K562 (cell line): Measurements from ENCODE around the gene CCDC127. TPM values are rescaled to one million over a fixed set of nuclear protein-coding genes. Genes with fewer than 3 reads are reported as not detected.

ENCODE experiments used
- ATAC-seq: fragments of 200-7000 bp; cut with Tn5 transposase; 3 replicates; pipeline ENCODE4 v1.9.1; 2020; ENCODE audit warnings: moderate library complexity
- BruUV-seq: library from RNA; stranded (reverse); fragments of 400-500 nt; replicated peaks from 2 replicates; lab custom pipeline; 2021; lab: Mats Ljungman, UMichigan
- CTCF ChIA-PET: fragments of 300-600 bp; formaldehyde crosslinking; extraction: SDS; loops from one replicate; lab custom pipeline; 2021; ENCODE audit warnings: low intra/inter-chr PET ratio; lab: Yijun Ruan, JAX
- POLR2A ChIA-PET: fragments of 300-600, 350-650 bp; sonication (Branson Sonifier 250); formaldehyde crosslinking; extraction: SDS; loops from one replicate; lab custom pipeline; 2021; ENCODE audit warnings: antibody characterized with exemption, inconsistent platforms; lab: Yijun Ruan, JAX
- DNase-seq, 4 experiments: peaks; one replicate each; pipeline versions ENCODE4 v3.0.0 to v3.0.0-alpha.2; 2011 to 2018; ENCODE audit warnings: low spot score in 3 of 4, mixed read lengths in 3 of 4; ENCODE audit errors: extremely low read depth in 1 of 4
- FAIRE-seq: peaks from 2 replicates; lab custom pipeline; 2011; peaks lifted over from hg19 to GRCh38; lab: Jason Lieb, UNC
- H2AFZ ChIP-seq: 2 replicates; pipeline ENCODE4 v1.6.0; 2011; ENCODE audit warnings: low read depth, low read length, control low read depth, inconsistent platforms
- H3K27ac ChIP-seq: fragments of 200-600 bp; 3 replicates; pipeline ENCODE4 v1.8.0; 2011; ENCODE audit warnings: low read depth, mild to moderate bottlenecking, control low read depth, inconsistent platforms, low read length, moderate library complexity, mixed read lengths; ENCODE audit errors: extremely low read depth
- H3K27me3 ChIP-seq, 2 experiments: fragments of 300-600 bp in 1 of 2; 2 replicates in 1 of 2; 3 replicates in 1 of 2; pipeline versions ENCODE4 v1.6.0 to v1.8.0; 2011; ENCODE audit warnings: inconsistent platforms in 2 of 2, low read length in 2 of 2, mild to moderate bottlenecking in 1 of 2, mixed read lengths in 1 of 2, moderate library complexity in 1 of 2; ENCODE audit not compliant: control insufficient read depth in 2 of 2, insufficient read depth in 2 of 2
- H3K36me3 ChIP-seq: fragments of 300-600 bp; 3 replicates; pipeline ENCODE4 v1.8.0; 2011; ENCODE audit warnings: mild to moderate bottlenecking, low read length, inconsistent platforms; ENCODE audit not compliant: control insufficient read depth, insufficient read depth
- H3K4me1 ChIP-seq, 2 experiments: fragments of 200-600 bp in 1 of 2; replicated peaks in 1 of 2; 2 replicates in 1 of 2; 3 replicates in 1 of 2; pipeline versions ENCODE4 v1.5.1 to v1.8.0; 2011; ENCODE audit warnings: inconsistent platforms in 2 of 2, low read length in 2 of 2, mild to moderate bottlenecking in 1 of 2, mixed read lengths in 1 of 2, moderate library complexity in 1 of 2; ENCODE audit not compliant: control insufficient read depth in 2 of 2, insufficient read depth in 2 of 2
- H3K4me2 ChIP-seq: 2 replicates; pipeline ENCODE4 v1.6.1; 2011; ENCODE audit warnings: low read length, control low read depth, inconsistent platforms, mixed read lengths; ENCODE audit not compliant: insufficient read depth
- H3K4me3 ChIP-seq: fragments of 200-600 bp; sonication (generic), shearing (Covaris generic); 2 replicates; pipeline ENCODE4 v1.5.1; 2016; ENCODE audit warnings: control low read depth, inconsistent platforms
- H3K79me2 ChIP-seq: fragments of 200-600 bp; 3 replicates; pipeline ENCODE4 v1.8.0; 2011; ENCODE audit warnings: low read length, inconsistent platforms; ENCODE audit not compliant: control insufficient read depth, insufficient read depth
- H3K9ac ChIP-seq, 2 experiments: 2 replicates each; pipeline versions ENCODE4 v1.6.0 to v1.6.1; 2011; ENCODE audit warnings: low read depth in 2 of 2, low read length in 2 of 2, control low read depth in 1 of 2, inconsistent platforms in 1 of 2, mild to moderate bottlenecking in 1 of 2, mixed read lengths in 1 of 2; ENCODE audit not compliant: insufficient read depth in 1 of 2
- H3K9me1 ChIP-seq: one replicate; pipeline ENCODE4 v1.6.0; 2011; ENCODE audit warnings: inconsistent platforms, mild to moderate bottlenecking, low read length, moderate library complexity; ENCODE audit not compliant: control insufficient read depth, insufficient read depth
- H3K9me3 ChIP-seq: replicated peaks from 2 replicates; pipeline ENCODE4 v1.5.1; 2011; ENCODE audit warnings: low read depth, low read length, inconsistent platforms; ENCODE audit not compliant: control insufficient read depth, insufficient read depth
- H4K20me1 ChIP-seq: replicated peaks from 2 replicates; pipeline ENCODE4 v1.6.1; 2011; ENCODE audit warnings: low read length, inconsistent platforms, mixed read lengths; ENCODE audit not compliant: control insufficient read depth, insufficient read depth
- FOXK2 ChIP-seq, 2 experiments: fragments of 450-650 bp; IDR thresholded peaks in 1 of 2; conservative IDR thresholded peaks in 1 of 2; 2 replicates each; pipeline ENCODE4 v1.6.1; 2016; ENCODE audit warnings: low read depth in 2 of 2, mild to moderate bottlenecking in 1 of 2
- KAT7 ChIP-seq: sonication (generic); formaldehyde crosslinking; IDR thresholded peaks from 2 replicates; pipeline ENCODE4 v1.8.0; 2022; ENCODE audit warnings: missing genetic modification reagents, mild to moderate bottlenecking, borderline replicate concordance
- MITF ChIP-seq: IDR thresholded peaks from 2 replicates; pipeline ENCODE4 v1.6.1; 2014; ENCODE audit warnings: antibody characterized with exemption
- SIRT6 ChIP-seq: IDR thresholded peaks from one replicate; pipeline ENCODE4 v1.6.1; 2012; ENCODE audit warnings: low read depth, mild to moderate bottlenecking, control low read depth, inconsistent platforms, low read length, moderate library complexity
- VEZF1 ChIP-seq: fragments of 200-800 bp; sonication (Bioruptor generic); IDR thresholded peaks from 2 replicates; pipeline ENCODE4 v1.6.1; 2017; ENCODE audit warnings: missing genetic modification characterization, missing compliant biosample characterization
- ZNF140 ChIP-seq: fragments of 250-450 bp; sonication (Bioruptor Pico); IDR thresholded peaks from 2 replicates; pipeline ENCODE4 v1.8.0; 2021; ENCODE audit warnings: moderate library complexity, mild to moderate bottlenecking, inconsistent platforms
- ZNF436 ChIP-seq: fragments of 250-450, 450-650 bp; sonication (Bioruptor Pico); formaldehyde crosslinking; IDR thresholded peaks from 2 replicates; pipeline ENCODE4 v1.7.0; 2020; ENCODE audit warnings: mild to moderate bottlenecking
- ZNF57 ChIP-seq: fragments of 450-650 bp; formaldehyde crosslinking; IDR thresholded peaks from 2 replicates; pipeline ENCODE4 v1.4.0; 2020; ENCODE audit warnings: mild to moderate bottlenecking, moderate library complexity
- WGBS: fragments of 100-300 bp; shearing (Covaris generic); methylation state at CpG from one replicate; pipeline ENCODE4 v1.1.6; 2016; ENCODE audit warnings: low coverage, mixed read lengths; ENCODE audit not compliant: insufficient coverage; ENCODE audit errors: missing lambda C conversion rate; 5-methylcytosine and 5-hydroxymethylcytosine counted together
- in situ Hi-C: fragments of 300-500 bp; cut with MboI; formaldehyde crosslinking; loops from 4 replicates; pipeline ENCODE4 v1.15.0; 2018; ENCODE audit warnings: inconsistent platforms, mixed read lengths
- intact Hi-C: fragments of 100-400 bp; cut with micrococcal nuclease; formaldehyde crosslinking; loops from 2 replicates; pipeline ENCODE4 v1.14.2; 2022
- polyA plus RNA-seq, 8 experiments: library from polyadenylated mRNA; depleted of rRNA in 4 of 8; stranded (reverse) in 5 of 8; unstranded in 3 of 8; fragments of >200 nt; fragmentation: Nextera tagmentation in 2 of 8; fragmentation: Illumina TruSeq in 1 of 8; extraction: Ambion mirVana in 2 of 8; extraction: Trizol in 1 of 8; gene quantifications; 2 replicates each; pipeline versions ENCODE4 v1.2.1 to v1.2.3, GENCODE V29; 2011 to 2014; ENCODE audit warnings: inconsistent platforms in 1 of 8, missing spikeins in 1 of 8
- total RNA-seq, 7 experiments: library from RNA; depleted of rRNA in 6 of 7; stranded (reverse); fragments of >200 nt in 6 of 7; fragmentation: Illumina TruSeq in 2 of 7; extraction: Trizol in 2 of 7; gene quantifications; 2 replicates each; pipeline versions ENCODE4 v1.2.1 to v1.2.3, GENCODE V29; 2011 to 2021; ENCODE audit warnings: low replicate concordance in 1 of 7
- TF ChIP-seq, protein P1 (sequence below), 2 experiments: fragments of 450-650 bp; conservative IDR thresholded peaks; 2 replicates each; pipeline ENCODE4 v1.6.1; 2017; ENCODE audit warnings: mild to moderate bottlenecking in 2 of 2, moderate library complexity in 2 of 2

Gene CCDC127
- total and polyA plus RNA-seq, 9 of the 15 experiments (the other 6 are each of a cell fraction or from before 2014, with no cell fraction given): 2.7 to 4.5 (median 4.1) TPM

- TF ChIP-seq ZNF57 (CRISPR knock-in tag) (no peak), MITF (no peak), KAT7 (no peak), VEZF1 (CRISPR knock-in tag) (no peak), ZNF436 (CRISPR knock-in tag) (no peak)
Measured at GRCh38 chr5:194603-195209, 23.2 kb downstream of the CCDC127 start (continued).

DNA sequence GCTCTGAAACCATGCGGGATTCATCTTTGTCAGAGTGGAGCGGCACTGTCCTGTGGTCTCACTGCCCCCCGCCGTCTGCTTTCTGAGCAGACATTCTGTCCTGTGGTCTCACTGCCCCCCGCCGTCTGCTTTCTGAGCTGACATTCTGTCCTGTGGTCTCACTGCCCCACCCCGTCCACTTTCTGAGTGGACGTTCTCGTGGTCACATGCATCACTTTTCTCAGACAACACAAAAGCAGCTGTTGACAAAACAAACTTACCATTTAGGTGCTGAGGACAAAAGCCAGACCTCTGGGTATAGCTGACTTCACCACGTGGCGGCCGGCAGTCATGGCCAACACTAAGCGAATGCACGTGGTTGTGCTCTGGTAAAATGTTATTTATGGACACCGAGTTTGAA is 23.9 kb downstream of the CCDC127 start:
- Histone ChIP-seq H4K20me1 (peaks cover 12% of the 10 kb centered on the region), H3K9me1 (no peaks in the 10 kb centered on the region), H3K4me1 (peaks cover 0 to 57% of the 10 kb centered on the region in 2 experiments; a peak in 2 of 5 replicates), H3K9ac (no peak overlapping the region), H3K9me3 (no peaks in the 10 kb centered on the region), H3K4me2 (no peak overlapping the region), H3K27me3 (peaks cover 27 to 57% of the 10 kb centered on the region in 2 experiments; a peak in 4 of 5 replicates), H2AFZ (no peak overlapping the region), H3K79me2 (no peaks in the 10 kb centered on the region), H3K36me3 (no peaks in the 10 kb centered on the region), H3K4me3 (no peak overlapping the region), H3K27ac (no peak overlapping the region)
- no TSS peak for BruUV-seq
- in situ Hi-C loops: no loop called here
- intact Hi-C loops: no loop called here
- FAIRE-seq: peak; percentile 37
- TF ChIP-seq, protein P1, sequence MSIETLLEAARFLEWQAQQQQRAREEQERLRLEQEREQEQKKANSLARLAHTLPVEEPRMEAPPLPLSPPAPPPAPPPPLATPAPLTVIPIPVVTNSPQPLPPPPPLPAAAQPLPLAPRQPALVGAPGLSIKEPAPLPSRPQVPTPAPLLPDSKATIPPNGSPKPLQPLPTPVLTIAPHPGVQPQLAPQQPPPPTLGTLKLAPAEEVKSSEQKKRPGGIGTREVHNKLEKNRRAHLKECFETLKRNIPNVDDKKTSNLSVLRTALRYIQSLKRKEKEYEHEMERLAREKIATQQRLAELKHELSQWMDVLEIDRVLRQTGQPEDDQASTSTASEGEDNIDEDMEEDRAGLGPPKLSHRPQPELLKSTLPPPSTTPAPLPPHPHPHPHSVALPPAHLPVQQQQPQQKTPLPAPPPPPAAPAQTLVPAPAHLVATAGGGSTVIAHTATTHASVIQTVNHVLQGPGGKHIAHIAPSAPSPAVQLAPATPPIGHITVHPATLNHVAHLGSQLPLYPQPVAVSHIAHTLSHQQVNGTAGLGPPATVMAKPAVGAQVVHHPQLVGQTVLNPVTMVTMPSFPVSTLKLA (conservative IDR thresholded peaks at IDR 0.05): 0 out of 4 replicates have a peak, but pooled peaks of 1 of the 2 experiments have one; percentile 23
- TF ChIP-seq FOXK2 (conservative IDR thresholded peaks at IDR 0.05 in 1 of 2, IDR thresholded peaks at IDR 0.05 in 1 of 2; ENCODE audit: low read depth in 2 of 2) (no peak), ZNF140 (CRISPR knock-in tag) (no peak), SIRT6 (no peak)
- no peak for ATAC-seq
- CTCF ChIA-PET: no interaction called here
- WGBS: 29% methylated on average over 15 of the region's 15 CpGs
- POLR2A ChIA-PET: interaction anchor here (0.6 to 1.5 kb wide), 4 partner anchors 9 to 14 kb away, joined by 3 to 7 read pairs (median 4); no protein-coding TSS in a partner anchor
- no peak for DNase-seq
